BE2C (cell line): ENCODE data around the gene AMPH.

ENCODE experiments used
- DNase-seq: peaks from one replicate; pipeline ENCODE4 v3.0.0-alpha.2; 2020
- H3K27me3 ChIP-seq: fragments of 250-450 bp; sonication (Bioruptor Pico); 2 replicates; pipeline ENCODE4 v1.5.1; 2020; ENCODE audit warnings: mild to moderate bottlenecking
- H3K36me3 ChIP-seq: fragments of 250-450 bp; sonication (Bioruptor Pico); 2 replicates; pipeline ENCODE4 v1.5.1; 2020; ENCODE audit warnings: mild to moderate bottlenecking
- H3K4me1 ChIP-seq: fragments of 250-450 bp; sonication (Bioruptor Pico); 2 replicates; pipeline ENCODE4 v1.5.1; 2020
- H3K4me3 ChIP-seq: 2 replicates; pipeline ENCODE4 v1.5.1; 2011; ENCODE audit warnings: low read depth, low read length
- H3K9me3 ChIP-seq: fragments of 250-450 bp; sonication (Bioruptor Pico); 2 replicates; pipeline ENCODE4 v1.5.1; 2020
- TF ChIP-seq, protein P1 (sequence below): IDR thresholded peaks from 2 replicates; pipeline ENCODE4 v1.5.1; 2012; ENCODE audit warnings: mild to moderate bottlenecking, low read depth, low read length

The AMPH gene

DNA sequence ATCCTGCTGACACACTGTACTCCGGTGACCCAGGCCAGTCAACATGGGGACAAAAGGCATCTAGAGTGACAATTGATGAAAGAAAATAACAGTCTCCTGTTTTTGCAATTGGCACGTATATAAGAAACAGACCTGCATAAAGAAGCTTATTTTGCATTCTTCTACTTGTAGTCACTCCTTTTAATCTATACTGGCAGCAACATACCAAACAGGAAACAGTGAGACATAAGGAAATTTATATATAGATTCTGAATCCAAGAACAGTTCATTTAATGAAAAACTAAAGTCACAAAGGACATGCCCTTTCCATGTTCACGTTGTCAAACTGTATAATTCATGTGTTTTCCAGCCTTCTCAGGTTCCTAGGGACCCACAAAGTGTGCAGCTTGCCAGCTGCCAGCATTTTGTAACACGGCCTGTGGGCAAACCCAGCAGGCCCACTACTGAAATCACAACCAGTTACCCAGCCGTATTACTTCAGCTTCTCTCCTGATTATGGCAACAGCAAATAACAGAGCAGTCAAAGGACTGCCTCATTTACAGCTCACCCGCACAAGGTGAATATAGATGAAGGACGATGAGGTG is 72.3 kb downstream of the AMPH start:
- no peaks in the 10 kb centered on the region for H3K9me3 ChIP-seq
- no peak for DNase-seq
- TF ChIP-seq, protein P1, sequence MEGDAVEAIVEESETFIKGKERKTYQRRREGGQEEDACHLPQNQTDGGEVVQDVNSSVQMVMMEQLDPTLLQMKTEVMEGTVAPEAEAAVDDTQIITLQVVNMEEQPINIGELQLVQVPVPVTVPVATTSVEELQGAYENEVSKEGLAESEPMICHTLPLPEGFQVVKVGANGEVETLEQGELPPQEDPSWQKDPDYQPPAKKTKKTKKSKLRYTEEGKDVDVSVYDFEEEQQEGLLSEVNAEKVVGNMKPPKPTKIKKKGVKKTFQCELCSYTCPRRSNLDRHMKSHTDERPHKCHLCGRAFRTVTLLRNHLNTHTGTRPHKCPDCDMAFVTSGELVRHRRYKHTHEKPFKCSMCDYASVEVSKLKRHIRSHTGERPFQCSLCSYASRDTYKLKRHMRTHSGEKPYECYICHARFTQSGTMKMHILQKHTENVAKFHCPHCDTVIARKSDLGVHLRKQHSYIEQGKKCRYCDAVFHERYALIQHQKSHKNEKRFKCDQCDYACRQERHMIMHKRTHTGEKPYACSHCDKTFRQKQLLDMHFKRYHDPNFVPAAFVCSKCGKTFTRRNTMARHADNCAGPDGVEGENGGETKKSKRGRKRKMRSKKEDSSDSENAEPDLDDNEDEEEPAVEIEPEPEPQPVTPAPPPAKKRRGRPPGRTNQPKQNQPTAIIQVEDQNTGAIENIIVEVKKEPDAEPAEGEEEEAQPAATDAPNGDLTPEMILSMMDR, result no peak
- H3K4me1 ChIP-seq, result no peaks in the 10 kb centered on the region
- no peak overlapping the region for H3K4me3 ChIP-seq
- H3K36me3 ChIP-seq, result no peaks in the 10 kb centered on the region
- H3K27me3 ChIP-seq, result no peaks in the 10 kb centered on the region

DNA sequence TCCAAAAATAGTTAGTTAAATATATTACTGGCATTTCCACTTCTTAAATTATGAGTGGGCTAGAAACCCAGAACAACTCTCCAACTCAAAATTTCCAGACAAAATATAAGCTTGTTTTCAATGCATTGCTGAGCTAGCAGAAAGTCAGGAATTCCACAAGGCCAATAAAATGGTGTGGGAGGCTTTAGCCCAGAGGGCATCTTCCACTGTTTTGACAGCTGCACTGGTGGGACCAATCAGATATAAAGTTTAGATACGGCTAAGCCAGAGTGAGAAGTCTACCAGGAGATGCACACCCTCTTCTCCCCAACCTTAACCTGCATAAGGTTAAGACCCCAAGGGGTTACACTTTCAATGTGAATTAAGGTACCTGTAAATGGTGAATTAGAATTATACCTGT is 76.6 kb downstream of the AMPH start:
- H3K36me3 ChIP-seq, result no peaks in the 10 kb centered on the region
- no peaks in the 10 kb centered on the region for H3K27me3 ChIP-seq
- TF ChIP-seq, protein P1, result no peak
- H3K4me1 ChIP-seq, result no peaks in the 10 kb centered on the region
- no peak overlapping the region for H3K4me3 ChIP-seq
- no peaks in the 10 kb centered on the region for H3K9me3 ChIP-seq
- DNase-seq, result no peak

DNA sequence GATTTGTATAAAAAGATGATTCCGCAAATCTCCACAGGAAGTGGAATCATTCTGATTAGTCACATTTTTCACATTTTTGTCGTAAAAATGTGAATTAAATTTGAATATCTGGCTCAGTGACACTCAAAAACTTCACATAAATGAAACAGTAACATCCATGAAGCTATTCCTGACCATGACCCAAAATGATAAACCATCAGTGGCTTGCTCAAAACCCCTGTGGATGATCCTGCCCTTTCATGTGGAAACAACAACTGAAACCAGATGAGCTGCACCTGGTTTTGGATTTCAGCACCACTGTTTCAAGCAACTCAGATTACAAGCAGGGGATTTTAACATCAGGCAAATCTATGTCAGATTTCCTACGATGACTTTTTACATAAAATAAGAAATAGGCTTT is 80.3 kb downstream of the AMPH start:
- Histone ChIP-seq H3K4me3 (no peak overlapping the region), H3K4me1 (no peaks in the 10 kb centered on the region), H3K36me3 (no peaks in the 10 kb centered on the region), H3K27me3 (peaks cover 2% of the 10 kb centered on the region), H3K9me3 (no peaks in the 10 kb centered on the region)
- TF ChIP-seq, protein P1, result no peak
- DNase-seq, result no peak

DNA sequence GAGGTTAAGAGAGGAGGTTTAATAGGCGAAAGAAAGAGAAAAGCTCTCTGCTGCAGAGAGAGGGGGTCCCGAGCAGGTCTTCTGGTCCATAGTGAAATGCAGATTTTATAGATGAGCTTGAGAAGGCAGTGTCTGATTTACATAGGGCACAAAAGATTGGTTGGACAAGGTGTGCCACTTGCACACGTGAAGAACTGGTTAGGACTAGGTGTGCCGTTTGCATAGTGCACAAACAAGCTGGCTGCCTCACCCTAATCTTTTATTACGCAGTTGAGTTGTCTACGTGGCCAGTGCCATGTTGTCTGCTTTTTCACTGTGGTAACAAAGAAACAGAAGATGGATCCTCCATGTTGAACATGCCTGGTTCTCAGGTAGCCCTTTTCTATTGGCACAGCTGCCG is 82.6 kb downstream of the AMPH start:
- Histone ChIP-seq H3K36me3 (no peaks in the 10 kb centered on the region), H3K4me1 (no peaks in the 10 kb centered on the region), H3K9me3 (no peaks in the 10 kb centered on the region), H3K4me3 (no peak overlapping the region), H3K27me3 (peaks cover 2% of the 10 kb centered on the region)
- DNase-seq, result no peak
- TF ChIP-seq, protein P1, result no peak

DNA sequence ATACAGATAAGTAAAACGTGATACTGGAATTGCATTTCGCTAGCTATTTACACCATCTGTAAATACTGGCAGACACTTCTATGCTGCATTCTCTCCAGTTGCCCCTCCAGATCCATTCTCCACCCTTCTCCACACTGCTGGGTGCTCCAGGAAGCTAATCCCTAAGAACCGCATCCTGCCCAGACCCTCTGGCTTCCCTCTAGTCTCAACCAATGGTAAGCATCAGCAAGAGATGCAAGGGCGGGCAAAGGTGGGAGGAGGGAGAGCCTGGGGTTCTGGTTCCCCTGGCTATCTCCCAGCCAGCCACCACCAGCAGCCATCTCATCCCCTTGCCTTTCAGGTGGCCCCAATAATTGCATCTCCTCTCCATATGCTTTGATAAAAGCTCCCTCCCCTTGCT is 84.4 kb downstream of the AMPH start:
- Histone ChIP-seq H3K9me3 (no peaks in the 10 kb centered on the region), H3K4me1 (no peaks in the 10 kb centered on the region), H3K4me3 (no peak overlapping the region), H3K36me3 (no peaks in the 10 kb centered on the region), H3K27me3 (peaks cover 2% of the 10 kb centered on the region)
- DNase-seq, result no peak
- TF ChIP-seq, protein P1, result no peak

DNA sequence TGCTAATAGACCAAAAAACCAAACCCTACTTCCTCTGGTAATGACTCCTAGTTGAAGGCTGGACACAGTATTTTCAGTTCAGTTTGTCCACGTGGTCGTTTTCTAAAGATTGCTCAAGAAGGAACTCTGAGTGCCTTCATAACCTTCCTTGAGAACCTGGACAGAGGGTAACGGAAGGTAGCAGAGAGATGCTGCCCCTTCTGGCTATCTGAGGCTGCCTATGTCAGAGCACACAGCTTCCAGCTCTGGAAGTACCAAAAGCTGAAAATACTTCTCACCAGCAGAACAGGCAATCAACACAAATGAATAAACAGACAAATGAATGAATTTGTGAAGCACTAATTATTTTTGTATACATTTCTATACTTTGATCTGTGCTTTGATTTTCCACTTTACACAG is 85.2 kb downstream of the AMPH start:
- Histone ChIP-seq H3K36me3 (no peaks in the 10 kb centered on the region), H3K4me1 (no peaks in the 10 kb centered on the region), H3K9me3 (no peaks in the 10 kb centered on the region), H3K27me3 (peaks cover 2% of the 10 kb centered on the region), H3K4me3 (no peak overlapping the region)
- DNase-seq, result no peak
- TF ChIP-seq, protein P1, result no peak
